PFSK-1 (cell line): Measurements from ENCODE around the gene HMCN2.
A peak's percentile ranks its signal among the peaks of the same experiment; 100 is the strongest.

Experiments used
- FOXP2 ChIP-seq: optimal IDR thresholded peaks from 2 replicates; pipeline ENCODE3; 2011; ENCODE audit warnings: borderline replicate concordance, control low read depth, inconsistent platforms; ENCODE audit not compliant: insufficient read depth; ENCODE audit errors: extremely low read length, extremely low read depth
- POLR2AphosphoS5 ChIP-seq: IDR thresholded peaks from 2 replicates; pipeline ENCODE4 v1.6.1; 2012; ENCODE audit warnings: low read depth, mild to moderate bottlenecking, control low read depth, low read length, moderate library complexity
- REST ChIP-seq, 2 experiments: IDR thresholded peaks; 2 replicates each; pipeline versions ENCODE4 v1.6.1 to v1.8.0; 2011 to 2012; ENCODE audit warnings: low read depth in 2 of 2, low read length in 2 of 2, control low read depth in 1 of 2, inconsistent platforms in 1 of 2, mild to moderate bottlenecking in 1 of 2, moderate library complexity in 1 of 2; ENCODE audit not compliant: insufficient read depth in 1 of 2
- SIN3A ChIP-seq: IDR thresholded peaks from 2 replicates; pipeline ENCODE4 v1.6.1; 2012; ENCODE audit warnings: mild to moderate bottlenecking, low read length, moderate library complexity, borderline replicate concordance; ENCODE audit not compliant: insufficient read depth
- TAF1 ChIP-seq: IDR thresholded peaks from 2 replicates; pipeline ENCODE4 v1.6.1; 2012; ENCODE audit warnings: low read length, control low read depth, borderline replicate concordance; ENCODE audit not compliant: insufficient read depth

The HMCN2 gene

GRCh38 chr9:130237763-130238524 is 27.6 kb upstream of the HMCN2 start:
- TF ChIP-seq TAF1 (no peak), FOXP2 (no peak), SIN3A (no peak), POLR2AphosphoS5 (no peak)

GRCh38 chr9:130239363-130239695 is 26.2 kb upstream of the HMCN2 start:
- TF ChIP-seq FOXP2: no peak
- no peak for TF ChIP-seq SIN3A

- TF ChIP-seq SIN3A (no peak), TAF1 (no peak), FOXP2 (no peak), REST (IDR thresholded peaks at IDR 0.05; ENCODE audit: insufficient read depth in 1 of 2, low read depth in 2 of 2, low read length in 2 of 2) (no peak), POLR2AphosphoS5 (no peak)
These were observed 25.8 kb upstream of the HMCN2 start for GRCh38 chr9:130239741-130240241.

- TF ChIP-seq POLR2AphosphoS5 (peak; percentile 36; the same call in 1 of the 2 replicates), TAF1 (no peak)
These were observed 25.0 kb upstream of the HMCN2 start for GRCh38 chr9:130240410-130241197.

GRCh38 chr9:130241198-130241535 is 24.4 kb upstream of the HMCN2 start:
- no peak for TF ChIP-seq REST (IDR thresholded peaks at IDR 0.05; ENCODE audit: insufficient read depth in 1 of 2, low read depth in 2 of 2, low read length in 2 of 2)
- no peak for TF ChIP-seq FOXP2
- TF ChIP-seq POLR2AphosphoS5: no peak
- no peak for TF ChIP-seq TAF1
- no peak for TF ChIP-seq SIN3A

DNA sequence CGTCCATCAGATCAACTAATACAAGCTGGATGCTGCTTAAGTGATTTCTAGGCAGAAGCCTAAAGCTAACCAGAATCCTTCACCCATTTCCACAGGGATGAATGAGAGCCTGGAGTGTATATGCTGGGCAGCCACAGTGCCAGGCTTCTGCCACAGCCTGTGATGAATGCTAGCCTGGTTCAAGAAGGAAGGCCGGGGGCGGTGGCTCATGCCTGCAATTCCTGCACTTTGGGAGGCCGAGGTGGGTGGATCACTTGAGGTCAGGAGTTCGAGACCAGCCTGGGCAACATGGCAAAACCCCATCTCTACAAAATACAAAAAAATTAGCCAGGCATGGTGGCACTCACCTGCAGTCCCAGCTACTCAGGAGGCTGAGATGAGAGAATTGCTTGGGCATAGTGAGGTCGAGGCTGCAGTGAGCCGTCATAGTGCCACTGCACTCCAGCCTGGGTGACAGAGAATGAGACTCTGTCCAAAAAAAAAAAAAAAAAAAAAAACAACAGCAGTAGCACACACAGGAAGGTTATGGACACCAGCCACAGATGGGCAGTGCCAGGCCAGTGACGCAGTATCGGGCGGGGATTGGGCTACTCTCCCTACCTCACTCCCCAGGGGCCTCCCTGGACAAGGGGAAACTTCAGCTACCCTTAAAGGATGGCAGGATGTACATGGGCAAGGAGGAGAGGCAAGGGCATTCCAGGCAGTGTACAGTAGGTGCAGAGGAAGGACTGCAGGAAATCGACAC is 23.1 kb upstream of the HMCN2 start:
- no peak for TF ChIP-seq FOXP2
- TF ChIP-seq REST (IDR thresholded peaks at IDR 0.05; ENCODE audit: insufficient read depth in 1 of 2, low read depth in 2 of 2, low read length in 2 of 2): no peak
- TF ChIP-seq TAF1: no peak
- no peak for TF ChIP-seq POLR2AphosphoS5
- no peak for TF ChIP-seq SIN3A
